ENCODE results near the gene SCAMP3. TPM values are rescaled to one million over a fixed set of nuclear protein-coding genes. Genes with fewer than 3 reads are reported as not detected.

SCAMP3 gene
- total and polyA plus RNA-seq, 10 of the 15 experiments (the other 5 are each of a cell fraction or from before 2014, with no cell fraction given), result 17.2 to 133 (median 87.3) TPM

DNA sequence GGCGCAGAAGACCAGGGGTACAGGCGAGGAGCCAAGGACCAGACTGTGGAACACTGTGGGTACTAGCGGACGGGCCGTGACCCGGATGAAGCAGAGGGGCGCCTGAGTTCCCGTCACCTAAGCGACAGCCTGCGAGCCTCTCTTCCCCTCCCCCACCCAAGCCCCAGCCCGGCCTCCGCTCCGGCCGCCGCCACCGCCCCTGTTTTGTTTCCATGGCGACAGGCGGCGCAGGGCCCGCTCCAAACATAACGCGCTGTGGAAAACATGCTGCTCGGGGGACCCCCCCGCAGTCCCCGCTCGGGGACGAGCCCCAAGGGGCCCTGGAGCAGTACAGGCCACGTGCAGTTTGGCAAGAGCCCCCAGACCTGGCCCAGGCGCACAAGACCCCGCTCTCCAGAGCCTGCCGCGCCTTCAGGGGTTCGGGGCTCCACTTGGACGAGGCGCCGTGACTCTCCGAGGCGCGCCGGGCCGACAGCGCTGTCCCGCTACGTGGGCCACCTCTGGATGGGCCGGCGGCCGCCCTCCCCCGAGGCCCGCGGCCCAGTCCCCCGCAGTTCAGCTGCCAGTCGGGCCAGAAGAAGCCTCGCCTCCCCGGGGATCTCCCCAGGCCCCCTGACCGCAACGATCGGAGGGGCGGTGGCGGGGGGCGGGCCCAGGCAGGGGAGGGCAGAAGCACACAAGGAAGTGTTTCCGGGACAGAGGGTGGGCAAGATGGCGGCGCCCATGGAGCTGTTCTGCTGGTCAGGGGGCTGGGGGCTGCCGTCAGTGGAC lies 53.4 kb downstream of the SCAMP3 start, which contains the start of gene MTX1 (continued):
- TF ChIP-seq WRNIP1 (IDR thresholded peaks at IDR 0.05; ENCODE audit: borderline replicate concordance, low read depth, low read length), result no peak
- TF ChIP-seq NR2C2 (IDR thresholded peaks at IDR 0.05; ENCODE audit: borderline replicate concordance, control insufficient read depth, insufficient read length, low read depth), result no peak
- TF ChIP-seq, protein P1, sequence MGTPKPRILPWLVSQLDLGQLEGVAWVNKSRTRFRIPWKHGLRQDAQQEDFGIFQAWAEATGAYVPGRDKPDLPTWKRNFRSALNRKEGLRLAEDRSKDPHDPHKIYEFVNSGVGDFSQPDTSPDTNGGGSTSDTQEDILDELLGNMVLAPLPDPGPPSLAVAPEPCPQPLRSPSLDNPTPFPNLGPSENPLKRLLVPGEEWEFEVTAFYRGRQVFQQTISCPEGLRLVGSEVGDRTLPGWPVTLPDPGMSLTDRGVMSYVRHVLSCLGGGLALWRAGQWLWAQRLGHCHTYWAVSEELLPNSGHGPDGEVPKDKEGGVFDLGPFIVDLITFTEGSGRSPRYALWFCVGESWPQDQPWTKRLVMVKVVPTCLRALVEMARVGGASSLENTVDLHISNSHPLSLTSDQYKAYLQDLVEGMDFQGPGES (IDR thresholded peaks at IDR 0.05), result no peak
- TF ChIP-seq RELA (IDR thresholded peaks at IDR 0.05; ENCODE audit: borderline replicate concordance, partially characterized antibody), result peak; percentile 24
- no peak for TF ChIP-seq KLF5 (IDR thresholded peaks at IDR 0.05; ENCODE audit: partially characterized antibody)
- TF ChIP-seq, protein P2, sequence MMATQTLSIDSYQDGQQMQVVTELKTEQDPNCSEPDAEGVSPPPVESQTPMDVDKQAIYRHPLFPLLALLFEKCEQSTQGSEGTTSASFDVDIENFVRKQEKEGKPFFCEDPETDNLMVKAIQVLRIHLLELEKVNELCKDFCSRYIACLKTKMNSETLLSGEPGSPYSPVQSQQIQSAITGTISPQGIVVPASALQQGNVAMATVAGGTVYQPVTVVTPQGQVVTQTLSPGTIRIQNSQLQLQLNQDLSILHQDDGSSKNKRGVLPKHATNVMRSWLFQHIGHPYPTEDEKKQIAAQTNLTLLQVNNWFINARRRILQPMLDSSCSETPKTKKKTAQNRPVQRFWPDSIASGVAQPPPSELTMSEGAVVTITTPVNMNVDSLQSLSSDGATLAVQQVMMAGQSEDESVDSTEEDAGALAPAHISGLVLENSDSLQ (IDR thresholded peaks at IDR 0.05), result peak; percentile 70; the same call in 1 of the 2 replicates
- peak; percentile 96 for TF ChIP-seq DPF2 (IDR thresholded peaks at IDR 0.05)
- no peak for TF ChIP-seq EED (IDR thresholded peaks at IDR 0.05; ENCODE audit: low read depth)
- TF ChIP-seq, protein P3, sequence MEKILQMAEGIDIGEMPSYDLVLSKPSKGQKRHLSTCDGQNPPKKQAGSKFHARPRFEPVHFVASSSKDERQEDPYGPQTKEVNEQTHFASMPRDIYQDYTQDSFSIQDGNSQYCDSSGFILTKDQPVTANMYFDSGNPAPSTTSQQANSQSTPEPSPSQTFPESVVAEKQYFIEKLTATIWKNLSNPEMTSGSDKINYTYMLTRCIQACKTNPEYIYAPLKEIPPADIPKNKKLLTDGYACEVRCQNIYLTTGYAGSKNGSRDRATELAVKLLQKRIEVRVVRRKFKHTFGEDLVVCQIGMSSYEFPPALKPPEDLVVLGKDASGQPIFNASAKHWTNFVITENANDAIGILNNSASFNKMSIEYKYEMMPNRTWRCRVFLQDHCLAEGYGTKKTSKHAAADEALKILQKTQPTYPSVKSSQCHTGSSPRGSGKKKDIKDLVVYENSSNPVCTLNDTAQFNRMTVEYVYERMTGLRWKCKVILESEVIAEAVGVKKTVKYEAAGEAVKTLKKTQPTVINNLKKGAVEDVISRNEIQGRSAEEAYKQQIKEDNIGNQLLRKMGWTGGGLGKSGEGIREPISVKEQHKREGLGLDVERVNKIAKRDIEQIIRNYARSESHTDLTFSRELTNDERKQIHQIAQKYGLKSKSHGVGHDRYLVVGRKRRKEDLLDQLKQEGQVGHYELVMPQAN (conservative IDR thresholded peaks at IDR 0.05), result peak; percentile 96
- no peak for TF ChIP-seq CBX3 (IDR thresholded peaks at IDR 0.05; ENCODE audit: borderline replicate concordance, low read depth)
- no peak for TF ChIP-seq ETV6 (conservative IDR thresholded peaks at IDR 0.05 in 1 of 2, IDR thresholded peaks at IDR 0.05 in 1 of 2; ENCODE audit: borderline replicate concordance in 1 of 2, low read depth in 1 of 2)
- no peak for TF ChIP-seq FOXM1 (IDR thresholded peaks at IDR 0.05; ENCODE audit: low read depth, low read length)
- TF ChIP-seq, protein P4, sequence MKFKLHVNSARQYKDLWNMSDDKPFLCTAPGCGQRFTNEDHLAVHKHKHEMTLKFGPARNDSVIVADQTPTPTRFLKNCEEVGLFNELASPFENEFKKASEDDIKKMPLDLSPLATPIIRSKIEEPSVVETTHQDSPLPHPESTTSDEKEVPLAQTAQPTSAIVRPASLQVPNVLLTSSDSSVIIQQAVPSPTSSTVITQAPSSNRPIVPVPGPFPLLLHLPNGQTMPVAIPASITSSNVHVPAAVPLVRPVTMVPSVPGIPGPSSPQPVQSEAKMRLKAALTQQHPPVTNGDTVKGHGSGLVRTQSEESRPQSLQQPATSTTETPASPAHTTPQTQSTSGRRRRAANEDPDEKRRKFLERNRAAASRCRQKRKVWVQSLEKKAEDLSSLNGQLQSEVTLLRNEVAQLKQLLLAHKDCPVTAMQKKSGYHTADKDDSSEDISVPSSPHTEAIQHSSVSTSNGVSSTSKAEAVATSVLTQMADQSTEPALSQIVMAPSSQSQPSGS (IDR thresholded peaks at IDR 0.05; ENCODE audit: low read length), result no peak
- TF ChIP-seq MYB (IDR thresholded peaks at IDR 0.05; ENCODE audit: borderline replicate concordance, low read depth, low read length), result no peak

Data from GM12878 (cell line).